ENCODE results near the gene KAT8. TPM values are rescaled to one million over a fixed set of nuclear protein-coding genes. Genes with fewer than 3 reads are reported as not detected.

KAT8 gene
- total RNA-seq, 1 experiment from 2014 or later: 42.0 TPM

- Mint-ChIP-seq H3K4me1 (ENCODE audit: insufficient read depth, unreplicated experiment) (peaks cover 25% of the 10 kb centered on the region), H3K27ac (ENCODE audit: low read depth, unreplicated experiment) (peak overlapping the region; percentile 31), H3K9me3 (ENCODE audit: unreplicated experiment) (no peaks in the 10 kb centered on the region), H3K36me3 (ENCODE audit: insufficient read depth, unreplicated experiment) (peaks cover 42% of the 10 kb centered on the region), H3K27me3 (ENCODE audit: insufficient read depth, unreplicated experiment) (no peaks in the 10 kb centered on the region), H3K4me3 (ENCODE audit: unreplicated experiment) (peak overlapping the region; percentile 73)
- intact Hi-C loops (cut with micrococcal nuclease): no loop called here
- BruUV-seq (replicated peaks): no TSS peak
- ChIA-PET CTCF (interaction anchor here (0.6 to 1.0 kb wide), 4 partner anchors 10 to 188 kb away, joined by 3 to 4 read pairs (median 4); no protein-coding TSS in a partner anchor), POLR2A (interaction anchor here (1.9 kb wide), 1 partner anchor 32 kb away, joined by 4 read pairs; no protein-coding TSS in a partner anchor)
- no peak for TF ChIP-seq CTCF (IDR thresholded peaks at IDR 0.05; ENCODE audit: unreplicated experiment)
- peak; percentile 48 for DNase-seq (ENCODE audit: unreplicated experiment)
These were observed 7.1 kb upstream of the KAT8 start for GRCh38 chr16:31110106-31111034.

- TSS peak; percentile 30 for BruUV-seq (replicated peaks)
- DNase-seq (ENCODE audit: unreplicated experiment): no peak
- Mint-ChIP-seq H3K27ac (ENCODE audit: low read depth, unreplicated experiment) (no peak overlapping the region), H3K36me3 (ENCODE audit: insufficient read depth, unreplicated experiment) (peaks cover 41% of the 10 kb centered on the region), H3K4me1 (ENCODE audit: insufficient read depth, unreplicated experiment) (peaks cover 25% of the 10 kb centered on the region), H3K4me3 (ENCODE audit: unreplicated experiment) (no peak overlapping the region), H3K9me3 (ENCODE audit: unreplicated experiment) (no peaks in the 10 kb centered on the region), H3K27me3 (ENCODE audit: insufficient read depth, unreplicated experiment) (no peaks in the 10 kb centered on the region)
- intact Hi-C loops (cut with micrococcal nuclease): no loop called here
- no peak for TF ChIP-seq CTCF (IDR thresholded peaks at IDR 0.05; ENCODE audit: unreplicated experiment)
- ChIA-PET CTCF (interaction anchor here (0.5 to 1.0 kb wide), 4 partner anchors 15 to 362 kb away, joined by 3 to 4 read pairs (median 4); partner anchors contain the start of gene HSD3B7), POLR2A (interaction anchor here (0.6 to 1.0 kb wide), 2 partner anchors 39 to 344 kb away, joined by 3 to 4 read pairs; no protein-coding TSS in a partner anchor)
These were observed 5.5 kb upstream of the KAT8 start for GRCh38 chr16:31111881-31112466.

GRCh38 chr16:31112711-31113110 lies 4.8 kb upstream of the KAT8 start:
- CTCF ChIA-PET: interaction anchor here (0.5 to 1.4 kb wide), 2 partner anchors 13 to 30 kb away, joined by 3 read pairs; no protein-coding TSS in a partner anchor
- peaks cover 23% of the 10 kb centered on the region for H3K4me1 Mint-ChIP-seq (ENCODE audit: insufficient read depth, unreplicated experiment)
- H3K4me3 Mint-ChIP-seq (ENCODE audit: unreplicated experiment): no peak overlapping the region
- H3K9me3 Mint-ChIP-seq (ENCODE audit: unreplicated experiment): no peaks in the 10 kb centered on the region
- no peak for TF ChIP-seq CTCF (IDR thresholded peaks at IDR 0.05; ENCODE audit: unreplicated experiment)
- no peaks in the 10 kb centered on the region for H3K27me3 Mint-ChIP-seq (ENCODE audit: insufficient read depth, unreplicated experiment)
- intact Hi-C loops (cut with micrococcal nuclease): no loop called here
- no peak overlapping the region for H3K27ac Mint-ChIP-seq (ENCODE audit: low read depth, unreplicated experiment)
- H3K36me3 Mint-ChIP-seq (ENCODE audit: insufficient read depth, unreplicated experiment): peaks cover 46% of the 10 kb centered on the region
- BruUV-seq (replicated peaks): no TSS peak
- DNase-seq (ENCODE audit: unreplicated experiment): no peak
- POLR2A ChIA-PET: interaction anchor here (1.0 to 1.2 kb wide), 3 partner anchors 29 to 40 kb away, joined by 3 to 4 read pairs (median 3); partner anchors contain the start of genes ZNF646 and ZNF668
